ENCODE results near the gene STUM. TPM values are rescaled to one million over a fixed set of nuclear protein-coding genes. Genes with fewer than 3 reads are reported as not detected.

The STUM gene
- total RNA-seq, 1 donor from 2014 or later: 2.8 TPM

GRCh38 chr1:226560243-226560642, 11.7 kb downstream of the STUM start:
- DNase-seq (ENCODE audit: low spot score): no peak

- no peak for DNase-seq (ENCODE audit: low spot score)
Observed at GRCh38 chr1:226562989-226563388, 14.4 kb downstream of the STUM start.

DNA sequence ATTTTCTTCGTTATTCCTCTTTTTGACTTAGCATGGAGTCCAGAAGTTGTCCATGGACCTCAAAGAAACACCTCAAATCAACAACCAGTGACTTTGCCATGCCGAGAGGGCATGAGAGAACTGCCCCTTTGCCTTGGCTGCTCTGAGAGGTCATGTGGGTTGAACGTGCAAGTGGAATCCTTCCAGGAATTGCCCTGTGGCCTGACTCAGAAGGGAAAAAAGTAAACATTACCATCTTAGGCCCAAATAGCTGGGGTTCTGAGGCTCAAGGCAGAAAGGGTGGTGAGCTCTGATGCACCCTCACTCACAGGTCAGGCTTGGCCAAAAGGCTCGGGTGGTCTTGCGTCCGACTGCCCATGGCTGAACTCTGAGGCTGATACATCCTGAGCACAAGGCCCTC, 15.1 kb downstream of the STUM start:
- no peak for DNase-seq (ENCODE audit: low spot score)

GRCh38 chr1:226565476-226565875, 16.9 kb downstream of the STUM start:
- DNase-seq (ENCODE audit: low spot score): no peak

GRCh38 chr1:226566234-226566633, 17.7 kb downstream of the STUM start:
- no peak for DNase-seq (ENCODE audit: low spot score)

- no peak for DNase-seq (ENCODE audit: low spot score)
Observed at GRCh38 chr1:226566760-226567159, 18.2 kb downstream of the STUM start.

GRCh38 chr1:226568077-226568831, 19.7 kb downstream of the STUM start:
- DNase-seq (ENCODE audit: low spot score): no peak

- no peak for DNase-seq (ENCODE audit: low spot score)
Observed at GRCh38 chr1:226568975-226569741, 20.6 kb downstream of the STUM start.

- no peak for DNase-seq (ENCODE audit: low spot score)
Observed at GRCh38 chr1:226569879-226570547, 21.4 kb downstream of the STUM start.

DNA sequence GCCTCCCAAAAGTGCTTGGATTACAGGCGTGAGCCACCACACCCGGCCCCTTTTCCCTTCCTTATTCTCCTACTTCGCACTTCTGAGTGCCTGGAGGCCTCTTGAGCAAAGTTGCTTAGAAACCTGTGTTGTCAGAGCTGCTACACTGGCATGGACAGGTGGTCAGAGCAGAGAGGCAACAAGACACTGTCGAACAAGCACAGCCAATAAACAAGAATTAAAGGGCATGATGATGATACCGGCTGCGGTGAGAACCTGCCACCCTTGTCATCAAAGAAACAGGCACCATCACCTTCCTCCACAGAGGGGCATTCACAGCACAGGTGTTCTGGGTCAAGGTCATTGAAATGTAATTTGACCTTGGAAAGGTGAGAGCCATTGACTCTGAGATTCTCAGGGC, 23.3 kb downstream of the STUM start:
- DNase-seq (ENCODE audit: low spot score): no peak

DNA sequence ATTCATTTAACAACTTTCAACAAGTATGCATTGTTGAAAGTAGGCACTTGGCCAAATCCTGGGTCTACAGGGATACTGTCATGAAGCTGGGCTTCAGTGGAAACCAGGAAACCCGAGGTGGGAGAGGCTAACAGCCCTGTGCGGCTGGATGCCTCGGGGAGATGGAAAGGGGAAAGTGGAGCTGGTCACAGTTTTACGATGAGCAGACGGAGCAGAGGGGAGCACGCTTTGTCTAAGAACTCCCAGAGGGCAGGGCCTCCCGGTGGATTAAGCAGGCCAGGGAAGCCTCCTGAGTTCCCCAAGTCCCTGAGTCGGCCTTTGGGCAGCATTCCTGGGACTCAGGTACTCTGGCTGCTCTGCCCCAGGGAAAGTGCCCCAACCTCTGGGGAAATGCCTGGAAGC, 23.8 kb downstream of the STUM start:
- no peak for DNase-seq (ENCODE audit: low spot score)

GRCh38 chr1:226574044-226574443, 25.5 kb downstream of the STUM start:
- DNase-seq (ENCODE audit: low spot score): no peak

DNA sequence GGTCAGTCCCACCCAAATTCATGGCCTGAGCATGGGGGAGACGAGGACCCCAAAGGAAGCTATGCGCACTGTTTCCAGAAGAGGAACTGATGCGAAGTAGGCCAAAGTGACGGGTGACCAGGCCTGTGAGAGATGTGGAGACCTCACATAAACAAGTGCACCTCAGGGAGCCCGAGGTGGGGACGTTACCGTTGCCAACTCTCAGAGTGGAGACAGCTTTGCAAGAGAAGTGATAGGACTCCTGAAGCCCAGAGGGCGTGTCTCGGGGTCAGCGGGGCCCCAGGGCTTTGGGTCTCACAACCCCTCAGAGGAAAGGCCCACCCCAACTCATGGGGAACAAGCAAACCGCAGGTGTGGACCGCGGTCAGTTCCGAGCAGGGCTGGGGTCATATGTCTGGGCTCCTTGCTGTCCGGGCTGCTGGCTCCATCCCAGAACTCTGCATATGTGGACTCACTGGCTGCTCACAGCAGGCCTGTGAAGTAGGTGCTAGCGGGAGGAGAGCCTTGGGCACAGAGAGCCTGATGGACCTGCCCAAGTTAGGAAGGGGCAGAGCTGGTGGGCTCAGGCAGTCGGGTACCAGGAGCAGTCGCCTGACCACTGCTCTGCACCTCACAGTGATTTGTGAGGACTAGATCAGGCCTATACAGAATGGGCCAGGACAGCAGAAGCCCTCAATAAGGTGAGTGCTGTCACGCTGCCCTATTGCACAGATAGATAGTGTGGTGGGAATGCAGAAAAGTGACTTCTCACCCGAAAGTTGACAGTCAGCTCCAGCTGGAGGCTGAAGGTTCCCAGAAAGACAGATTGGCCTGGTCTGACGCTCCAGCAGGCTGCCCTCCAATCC, 26.2 kb downstream of the STUM start:
- DNase-seq (ENCODE audit: low spot score): no peak

DNA sequence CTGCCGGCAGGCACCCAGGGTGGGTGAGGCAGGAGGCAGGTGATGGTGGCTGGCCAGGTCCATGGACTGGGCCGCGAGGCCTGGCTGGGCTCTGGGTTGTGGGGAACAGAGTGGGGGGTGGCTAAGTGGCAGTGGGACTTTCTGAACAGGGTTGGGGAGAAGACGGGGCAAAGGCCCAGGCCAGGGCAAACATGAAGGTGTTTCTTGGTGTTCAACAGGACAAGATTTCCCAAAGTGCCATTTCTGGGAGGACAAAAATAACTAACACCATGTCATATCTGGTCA, 26.8 kb downstream of the STUM start:
- no peak for DNase-seq (ENCODE audit: low spot score)

DNA sequence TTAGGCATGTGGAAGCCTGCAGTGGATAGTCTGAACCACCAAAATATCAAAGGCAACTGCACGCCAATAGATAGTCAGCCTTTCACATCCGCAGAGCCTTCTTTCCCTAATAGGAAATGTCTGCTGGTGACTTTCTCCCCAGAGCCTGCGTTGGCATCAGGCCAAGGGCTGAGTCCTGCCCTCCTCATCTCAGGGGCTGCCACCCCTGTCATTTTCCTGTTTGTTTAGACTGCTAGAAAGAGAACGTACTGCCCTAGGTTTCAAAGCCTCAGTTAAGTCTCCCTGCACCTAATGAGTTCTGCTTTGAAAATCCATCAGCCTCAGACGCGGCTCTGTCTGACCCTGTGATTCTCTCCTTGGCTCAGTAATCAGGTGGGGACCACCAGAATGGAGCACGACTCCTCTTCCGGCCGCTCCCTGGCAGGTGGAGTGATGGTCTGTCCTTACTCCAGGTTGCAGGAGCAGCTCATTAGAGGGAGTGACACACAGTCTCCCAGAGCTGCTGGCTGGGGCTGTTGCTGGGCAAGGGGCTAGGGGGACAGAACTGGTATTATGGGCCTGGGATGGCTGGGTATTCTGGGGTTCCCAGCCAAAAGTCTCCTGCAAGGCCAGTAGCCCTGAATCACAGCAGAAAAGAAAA, 27.3 kb downstream of the STUM start:
- no peak for DNase-seq (ENCODE audit: low spot score)

DNA sequence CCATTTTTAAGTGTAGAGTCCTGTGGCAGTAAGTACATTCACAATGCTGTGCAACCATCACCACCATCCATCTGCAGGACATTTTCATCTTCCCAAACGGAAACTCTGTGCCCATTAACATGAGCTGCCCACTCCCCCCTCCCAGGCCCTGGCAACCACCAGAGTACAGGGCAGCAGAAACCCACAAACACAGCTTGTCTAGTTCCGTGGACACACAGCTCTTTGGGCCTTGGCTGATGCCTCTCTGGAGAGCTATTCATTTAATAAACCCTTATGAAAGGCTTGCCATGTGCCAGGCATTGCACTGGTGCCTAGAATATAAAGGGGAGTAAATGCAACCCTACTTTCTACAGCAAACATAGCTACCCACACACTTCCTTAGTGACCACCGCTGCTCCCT, 28.0 kb downstream of the STUM start:
- DNase-seq (ENCODE audit: low spot score): no peak

DNA sequence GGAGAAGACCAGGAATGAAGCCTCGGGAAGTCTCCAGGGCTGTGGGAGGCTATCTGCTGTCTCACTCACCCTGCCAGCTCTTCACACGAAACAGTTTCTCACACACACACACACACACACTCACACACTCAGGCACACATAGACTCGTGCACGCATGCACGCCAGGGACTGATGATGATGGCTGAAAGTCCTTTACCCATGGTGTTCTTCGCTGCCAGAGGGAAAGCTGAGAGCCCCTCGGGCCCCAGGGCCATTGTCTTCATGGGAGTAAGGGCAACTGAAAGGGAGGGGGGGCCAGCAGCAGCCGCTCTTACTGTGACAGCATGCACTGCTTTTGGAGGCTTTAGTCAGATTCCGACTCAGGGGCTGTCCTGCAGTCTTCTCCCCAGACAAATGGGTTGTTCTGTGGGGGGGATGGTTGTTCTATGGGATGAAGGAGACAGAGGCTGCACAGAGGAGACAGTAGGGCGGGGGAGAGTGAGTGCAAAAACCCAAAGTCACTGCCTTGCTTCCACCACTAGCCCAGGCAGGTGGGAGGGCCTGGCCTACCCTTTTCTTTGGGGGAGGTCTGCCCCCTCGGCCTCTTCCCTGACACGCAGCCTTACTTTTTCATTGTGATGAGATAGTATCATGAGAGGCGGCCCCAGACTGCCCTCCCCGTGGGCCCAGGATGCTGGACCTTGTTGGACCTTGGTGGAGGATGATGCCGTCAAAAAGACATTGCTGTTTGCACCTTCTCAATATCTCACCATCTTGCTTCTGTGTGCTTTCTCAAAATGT, 29.0 kb downstream of the STUM start:
- no peak for DNase-seq (ENCODE audit: low spot score)

DNA sequence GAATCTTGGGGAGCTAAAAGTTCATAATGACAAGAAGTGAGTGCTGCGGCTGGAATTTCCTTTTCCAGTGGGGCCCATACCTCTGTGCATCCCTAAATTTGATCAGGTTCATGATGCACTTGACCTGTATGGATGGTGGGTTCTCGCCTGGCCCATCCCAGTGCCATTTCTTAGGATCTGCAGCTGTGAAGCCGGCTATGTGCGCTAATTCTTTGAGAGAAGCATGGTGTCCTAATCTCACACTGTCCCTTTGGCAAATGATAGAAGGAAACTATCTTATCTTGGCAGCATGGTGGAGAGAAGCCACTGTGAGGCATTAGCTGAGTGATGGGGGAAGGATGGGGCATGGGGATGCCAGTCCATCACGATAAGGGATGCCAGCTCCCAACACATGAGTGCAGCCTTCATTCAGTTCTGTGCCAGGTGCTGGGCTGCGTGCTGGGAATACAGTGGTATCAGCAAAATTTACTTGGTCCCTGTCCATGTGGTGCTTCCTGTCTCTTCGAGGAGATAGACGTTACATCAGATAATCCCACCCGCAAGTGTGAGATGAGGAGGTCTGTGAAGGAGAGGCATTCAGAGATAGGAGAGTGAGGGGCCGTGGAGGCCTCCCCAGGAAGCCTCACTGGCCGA, 30.5 kb downstream of the STUM start:
- no peak for DNase-seq (ENCODE audit: low spot score)

DNA sequence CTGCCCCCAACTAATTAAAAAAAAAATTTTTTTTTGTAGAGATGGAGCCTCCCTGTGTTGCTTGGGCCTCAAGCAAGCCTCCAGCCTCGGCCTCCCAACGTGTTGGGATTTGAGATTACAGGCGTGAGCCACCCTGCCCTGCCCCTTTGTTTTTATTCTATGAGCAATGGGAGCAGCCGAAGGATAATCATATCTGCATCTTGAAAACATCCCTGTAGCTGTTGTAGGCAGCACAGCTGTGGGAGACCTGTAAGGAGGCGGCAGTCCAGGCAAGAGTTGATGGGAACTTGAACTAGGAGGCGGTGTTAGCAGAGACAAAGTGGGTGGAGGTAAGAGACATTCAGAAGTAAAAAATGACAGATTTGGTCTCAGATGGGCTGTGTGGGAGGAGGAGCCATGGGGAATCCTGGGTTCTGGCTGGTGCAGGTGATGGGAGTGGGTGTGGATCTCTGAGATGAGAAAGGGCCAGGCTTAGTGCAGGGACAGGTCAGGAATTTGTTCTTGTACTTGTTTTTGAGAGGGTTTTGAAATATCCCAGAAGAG, 31.3 kb downstream of the STUM start:
- no peak for DNase-seq (ENCODE audit: low spot score)

Measured in ureter (tissue), 1 donor.